ENCODE measurements around the gene SFSWAP.

The SFSWAP gene

GRCh38 chr12:131848753-131849152 lies 137.9 kb downstream of the SFSWAP start:
- TF ChIP-seq EP300 (IDR thresholded peaks at IDR 0.05; ENCODE audit: borderline replicate concordance), result no peak

All from Ishikawa (cell line).